Karpas-422 (cell line): ENCODE results near the gene SCRT2. TPM values are rescaled to one million over a fixed set of nuclear protein-coding genes. Genes with fewer than 3 reads are reported as not detected.
"Not testable (repeated sequence)": the region's sequence is repeated elsewhere in the genome, so short reads cannot be mapped to it uniquely, and the experiment has no call there.

Source experiments
- DNase-seq: peaks from one replicate; pipeline ENCODE4 v3.0.0-alpha.2; 2015
- H2AFZ ChIP-seq: fragments of 200-600 bp; sonication (generic); 2 replicates; pipeline ENCODE4 v1.6.1; 2014; ENCODE audit warnings: antibody characterized with exemption, low read length, mixed read lengths
- H3K27ac ChIP-seq: fragments of 200-600 bp; sonication (generic); 2 replicates; pipeline ENCODE4 v1.5.1; 2014; ENCODE audit warnings: mild to moderate bottlenecking, low read length, moderate library complexity
- H3K27me3 ChIP-seq: fragments of 200-600 bp; sonication (generic); 2 replicates; pipeline ENCODE4 v1.6.1; 2014; ENCODE audit warnings: low read length, mixed read lengths
- H3K36me3 ChIP-seq: fragments of 200-600 bp; sonication (generic); 2 replicates; pipeline ENCODE4 v1.6.1; 2014; ENCODE audit warnings: low read length, mixed read lengths; ENCODE audit not compliant: insufficient read depth
- H3K4me1 ChIP-seq: fragments of 200-600 bp; sonication (generic); 2 replicates; pipeline ENCODE4 v1.6.1; 2014; ENCODE audit warnings: mild to moderate bottlenecking, low read length, mixed read lengths
- H3K4me2 ChIP-seq: fragments of 200-600 bp; sonication (generic); 2 replicates; pipeline ENCODE4 v1.6.1; 2014; ENCODE audit warnings: low read length, low read depth, mild to moderate bottlenecking; ENCODE audit not compliant: poor library complexity, severe bottlenecking
- H3K4me3 ChIP-seq: fragments of 200-600 bp; sonication (generic); 2 replicates; pipeline ENCODE4 v1.5.1; 2014; ENCODE audit warnings: mild to moderate bottlenecking, antibody characterized with exemption, low read length, mixed read lengths
- H3K79me2 ChIP-seq: fragments of 200-600 bp; sonication (generic); 2 replicates; pipeline ENCODE4 v1.6.1; 2014; ENCODE audit warnings: mild to moderate bottlenecking, low read length, mixed read lengths
- H3K9ac ChIP-seq: fragments of 200-600 bp; sonication (generic); 2 replicates; pipeline ENCODE4 v1.6.0; 2014; ENCODE audit warnings: low read length
- H3K9me2 ChIP-seq: fragments of 200-600 bp; sonication (generic), shearing (Covaris generic); replicated peaks from 2 replicates; pipeline ENCODE4 v1.6.0; 2014; ENCODE audit warnings: mild to moderate bottlenecking, low read length, moderate library complexity; ENCODE audit not compliant: insufficient read depth
- H3K9me3 ChIP-seq: fragments of 300-700, 200-600 bp; sonication (generic); 2 replicates; pipeline ENCODE4 v1.6.1; 2014; ENCODE audit warnings: low read length, mixed read lengths
- H4K20me1 ChIP-seq: fragments of 200-600 bp; sonication (generic); 2 replicates; pipeline ENCODE4 v1.6.1; 2014; ENCODE audit warnings: mild to moderate bottlenecking, antibody characterized with exemption, low read length, low read depth; ENCODE audit not compliant: insufficient read depth
- total RNA-seq: library from RNA; depleted of rRNA; stranded (reverse); fragments of >200 nt; shearing (Covaris generic); gene quantifications from 2 replicates; pipeline ENCODE4 v1.2.3, GENCODE V29; 2014; ENCODE audit warnings: low replicate concordance; rRNA removed

Gene SCRT2
- total RNA-seq: not detected in 2 replicates

- no peak within 1 kb of the TSS for H3K27ac ChIP-seq
- H3K79me2 ChIP-seq: no peaks in the 10 kb centered on the region
- H3K9me2 ChIP-seq: no peaks in the 10 kb centered on the region
- no peaks in the 10 kb centered on the region for H3K9me3 ChIP-seq
- H3K36me3 ChIP-seq: no peaks in the 10 kb centered on the region
- no peak within 1 kb of the TSS for H3K9ac ChIP-seq
- H3K4me1 ChIP-seq: peaks cover 11% of the 10 kb centered on the region
- no peaks in the 10 kb centered on the region for H3K27me3 ChIP-seq
- no peak within 1 kb of the TSS for H3K4me3 ChIP-seq
- no peak within 1 kb of the TSS for H2AFZ ChIP-seq
- H3K4me2 ChIP-seq: peak within 1 kb of the TSS; percentile 29
- H4K20me1 ChIP-seq: 0 out of 2 replicates have a peak, but pooled peaks cover 4% of the 10 kb centered on the region
- DNase-seq: no peak
Observed at GRCh38 chr20:675453-676314, at the start of gene SCRT2. Gene SCRT2 (minus strand): TSS chr20:675802. CDS start chr20:675601, 201 bp downstream.

DNA sequence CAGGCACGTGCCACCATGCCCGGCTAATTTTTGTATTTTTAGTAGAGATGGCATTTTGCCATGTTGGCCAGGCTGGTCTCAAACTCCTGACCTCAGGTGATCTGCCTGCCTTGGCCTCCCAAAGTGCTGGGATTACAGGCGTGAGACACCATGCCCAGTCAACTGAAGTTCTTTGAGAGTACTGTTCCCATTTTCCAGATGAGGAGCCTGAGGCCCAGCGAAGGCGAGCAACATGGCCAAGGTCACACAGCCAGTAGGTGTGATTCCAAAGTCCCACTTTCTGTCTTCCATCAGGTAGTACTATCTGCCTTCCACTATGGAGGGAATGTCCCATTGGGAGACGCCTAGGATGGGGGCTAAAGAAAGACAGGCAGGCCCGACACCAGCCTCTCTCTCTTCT, 49.2 kb upstream of the SCRT2 start:
- H3K9me3 ChIP-seq, H3K4me1 ChIP-seq, DNase-seq, H3K27me3 ChIP-seq, H3K4me2 ChIP-seq, H2AFZ ChIP-seq, H3K9ac ChIP-seq, H4K20me1 ChIP-seq, H3K27ac ChIP-seq, H3K9me2 ChIP-seq, H3K36me3 ChIP-seq, H3K4me3 ChIP-seq, H3K79me2 ChIP-seq: not testable (repeated sequence)

GRCh38 chr20:723756-724155, 48.2 kb upstream of the SCRT2 start:
- H3K9me3 ChIP-seq: no peaks in the 10 kb centered on the region
- no peaks in the 10 kb centered on the region for H3K79me2 ChIP-seq
- no peaks in the 10 kb centered on the region for H3K27me3 ChIP-seq
- H3K27ac ChIP-seq: no peak overlapping the region
- H2AFZ ChIP-seq: no peak overlapping the region
- no peak overlapping the region for H3K4me3 ChIP-seq
- H3K36me3 ChIP-seq: no peaks in the 10 kb centered on the region
- H3K4me2 ChIP-seq: no peak overlapping the region
- H4K20me1 ChIP-seq: no peaks in the 10 kb centered on the region
- H3K4me1 ChIP-seq: no peaks in the 10 kb centered on the region
- no peak for DNase-seq
- H3K9ac ChIP-seq: no peak overlapping the region
- no peaks in the 10 kb centered on the region for H3K9me2 ChIP-seq

- Histone ChIP-seq H3K9me3 (no peaks in the 10 kb centered on the region), H3K36me3 (no peaks in the 10 kb centered on the region), H2AFZ (no peak overlapping the region), H3K4me1 (no peaks in the 10 kb centered on the region), H3K4me2 (no peak overlapping the region), H3K9me2 (no peaks in the 10 kb centered on the region), H3K79me2 (no peaks in the 10 kb centered on the region), H3K9ac (no peak overlapping the region), H3K4me3 (no peak overlapping the region), H3K27ac (no peak overlapping the region), H4K20me1 (no peaks in the 10 kb centered on the region), H3K27me3 (no peaks in the 10 kb centered on the region)
- no peak for DNase-seq
Observed at GRCh38 chr20:722822-723644, 47.4 kb upstream of the SCRT2 start.

DNA sequence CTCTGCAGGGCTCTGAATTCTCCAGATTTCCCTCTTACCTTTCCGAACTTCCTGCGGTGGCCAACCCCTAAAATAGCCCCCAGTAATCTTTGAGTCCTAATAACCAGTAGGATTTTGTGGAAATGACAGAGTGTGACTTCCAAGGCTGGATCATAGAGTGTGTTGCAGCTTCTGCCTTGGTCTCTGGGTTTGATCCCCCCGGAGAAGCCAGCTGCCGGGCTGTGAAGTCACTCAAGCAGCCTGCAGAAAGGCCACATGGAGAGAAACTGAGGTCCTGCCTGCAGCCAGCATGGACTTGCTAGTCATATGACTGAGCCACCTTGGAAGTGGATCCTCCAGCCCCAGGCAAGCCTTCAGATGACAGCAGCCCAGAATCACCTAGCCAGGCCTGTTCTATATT, 46.3 kb upstream of the SCRT2 start:
- Histone ChIP-seq H3K27me3 (no peaks in the 10 kb centered on the region), H3K4me3 (no peak overlapping the region), H3K79me2 (no peaks in the 10 kb centered on the region), H4K20me1 (no peaks in the 10 kb centered on the region), H3K4me1 (no peaks in the 10 kb centered on the region), H2AFZ (no peak overlapping the region), H3K9ac (no peak overlapping the region), H3K9me2 (no peaks in the 10 kb centered on the region), H3K27ac (no peak overlapping the region), H3K4me2 (no peak overlapping the region), H3K36me3 (no peaks in the 10 kb centered on the region), H3K9me3 (no peaks in the 10 kb centered on the region)
- no peak for DNase-seq

- Histone ChIP-seq H3K9me3 (no peaks in the 10 kb centered on the region), H3K4me1 (no peaks in the 10 kb centered on the region), H3K4me2 (no peak overlapping the region)
Observed at GRCh38 chr20:719816-720215, 44.2 kb upstream of the SCRT2 start.

GRCh38 chr20:719068-719467, 43.5 kb upstream of the SCRT2 start:
- H3K4me2 ChIP-seq: no peak overlapping the region
- no peaks in the 10 kb centered on the region for H3K27me3 ChIP-seq
- H3K4me1 ChIP-seq: no peaks in the 10 kb centered on the region
- H3K9me2 ChIP-seq: no peaks in the 10 kb centered on the region
- no peaks in the 10 kb centered on the region for H4K20me1 ChIP-seq
- no peaks in the 10 kb centered on the region for H3K9me3 ChIP-seq
- no peaks in the 10 kb centered on the region for H3K36me3 ChIP-seq
- no peak overlapping the region for H3K27ac ChIP-seq
- no peak for DNase-seq
- no peak overlapping the region for H3K4me3 ChIP-seq
- H2AFZ ChIP-seq: no peak overlapping the region
- no peak overlapping the region for H3K9ac ChIP-seq
- H3K79me2 ChIP-seq: no peaks in the 10 kb centered on the region

More at GRCh38 chr20:719816-720215, 44.2 kb upstream of the SCRT2 start:
- Histone ChIP-seq H3K27ac (no peak overlapping the region), H3K9me2 (no peaks in the 10 kb centered on the region), H3K36me3 (no peaks in the 10 kb centered on the region), H2AFZ (no peak overlapping the region), H3K79me2 (no peaks in the 10 kb centered on the region), H3K4me3 (no peak overlapping the region), H3K9ac (no peak overlapping the region), H4K20me1 (no peaks in the 10 kb centered on the region), H3K27me3 (no peaks in the 10 kb centered on the region)
- DNase-seq: no peak

- Histone ChIP-seq H3K27ac (no peak overlapping the region), H3K4me2 (no peak overlapping the region), H2AFZ (no peak overlapping the region), H4K20me1 (no peaks in the 10 kb centered on the region), H3K36me3 (no peaks in the 10 kb centered on the region), H3K9me2 (no peaks in the 10 kb centered on the region), H3K4me1 (no peaks in the 10 kb centered on the region), H3K4me3 (no peak overlapping the region), H3K79me2 (no peaks in the 10 kb centered on the region), H3K27me3 (no peaks in the 10 kb centered on the region), H3K9ac (no peak overlapping the region), H3K9me3 (no peaks in the 10 kb centered on the region)
- DNase-seq: no peak
Observed at GRCh38 chr20:717832-718231, 42.2 kb upstream of the SCRT2 start.
